ENCODE measurements around the gene SERPINB4. TPM values are rescaled to one million over a fixed set of nuclear protein-coding genes. Genes with fewer than 3 reads are reported as not detected.

The SERPINB4 gene
- total RNA-seq, 1 experiment from 2014 or later, result 0.40 TPM

Other genes with a start within 250 kb of the SERPINB4 start
- gene VPS4B, start 221.8 kb downstream of the SERPINB4 start, total RNA-seq (2014; rRNA removed), result 44.7 and 50.3 TPM in 2 replicates
- gene SERPINB5, start 167.3 kb downstream of the SERPINB4 start, total RNA-seq (2014; rRNA removed), result 96.5 and 104 TPM in 2 replicates
- gene SERPINB12, start 101.9 kb downstream of the SERPINB4 start, total RNA-seq (2014; rRNA removed), result not detected in 2 replicates
- not detected in 2 replicates for gene SERPINB13, start 56.9 kb downstream of the SERPINB4 start, total RNA-seq (2014; rRNA removed)
- 5.6 and 6.3 TPM in 2 replicates for gene SERPINB3, start 17.6 kb upstream of the SERPINB4 start, total RNA-seq (2014; rRNA removed)
- not detected in 2 replicates for gene SERPINB11, start 58.7 kb upstream of the SERPINB4 start, total RNA-seq (2014; rRNA removed)
- gene SERPINB7, start 131.2 kb upstream of the SERPINB4 start, total RNA-seq (2014; rRNA removed), result 71.9 and 74.5 TPM in 2 replicates
- 5.8 and 9.9 TPM in 2 replicates for gene SERPINB2, start 243.4 kb upstream of the SERPINB4 start, total RNA-seq (2014; rRNA removed)

Measured in PC-3 (cell line).